KOPT-K1 (cell line): ENCODE results near the gene TSPOAP1.

Source experiments
- H3K27ac ChIP-seq: fragments of 200-600 bp; sonication (generic); 2 replicates; pipeline ENCODE4 v1.5.1; 2016; ENCODE audit warnings: antibody characterized with exemption, mild to moderate bottlenecking, low read depth, low read length; ENCODE audit not compliant: poor library complexity, severe bottlenecking
- H3K36me3 ChIP-seq: fragments of 200-600 bp; sonication (generic); 2 replicates; pipeline ENCODE4 v1.5.1; 2017; ENCODE audit warnings: antibody characterized with exemption, mild to moderate bottlenecking, low read length, moderate library complexity; ENCODE audit not compliant: insufficient read depth
- H3K9me3 ChIP-seq: fragments of 200-600 bp; sonication (generic); 2 replicates; pipeline ENCODE4 v1.5.1; 2017; ENCODE audit warnings: antibody characterized with exemption, low read length, mild to moderate bottlenecking; ENCODE audit not compliant: insufficient read depth, poor library complexity, severe bottlenecking

Gene TSPOAP1

DNA sequence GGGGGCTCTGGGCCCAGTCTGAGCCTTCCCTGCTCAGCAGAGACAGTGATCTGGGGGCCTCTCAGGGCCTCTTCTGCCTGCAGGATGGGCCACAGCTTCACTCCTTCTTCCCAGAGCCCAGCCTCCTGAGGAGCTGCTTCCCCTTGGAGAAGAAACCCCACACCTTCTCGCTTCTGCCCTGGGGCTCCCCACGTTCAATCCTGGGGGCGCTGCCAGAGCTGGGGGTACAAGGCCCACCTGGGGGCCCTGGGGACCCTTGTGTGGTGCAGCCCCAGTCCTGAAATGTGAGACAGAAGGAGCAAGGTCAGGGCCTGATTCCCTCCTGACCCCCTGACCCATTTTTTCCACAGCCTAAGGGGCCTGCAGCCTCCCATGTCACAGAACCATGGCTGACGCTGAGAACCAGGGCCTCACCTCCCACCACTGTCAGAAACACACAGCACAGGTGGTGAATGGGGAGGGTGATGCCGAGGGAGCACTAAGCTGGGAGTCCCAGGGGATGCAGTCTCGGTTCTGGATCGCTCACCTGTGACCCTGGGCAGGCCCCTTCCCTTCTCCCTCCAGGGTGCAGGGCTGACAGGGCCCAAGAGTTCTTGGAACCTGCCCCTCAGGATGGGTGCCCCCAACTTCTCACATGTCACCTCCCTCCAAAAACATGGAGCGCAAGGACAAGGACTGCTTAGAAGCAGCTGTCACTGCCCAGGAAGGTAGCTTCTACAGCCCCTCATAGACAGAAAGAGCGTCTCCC, 26.2 kb downstream of the TSPOAP1 start:
- no peaks in the 10 kb centered on the region for H3K9me3 ChIP-seq
- H3K27ac ChIP-seq, result no peak overlapping the region
- peaks cover 16% of the 10 kb centered on the region; the same call in 1 of the 2 replicates for H3K36me3 ChIP-seq

DNA sequence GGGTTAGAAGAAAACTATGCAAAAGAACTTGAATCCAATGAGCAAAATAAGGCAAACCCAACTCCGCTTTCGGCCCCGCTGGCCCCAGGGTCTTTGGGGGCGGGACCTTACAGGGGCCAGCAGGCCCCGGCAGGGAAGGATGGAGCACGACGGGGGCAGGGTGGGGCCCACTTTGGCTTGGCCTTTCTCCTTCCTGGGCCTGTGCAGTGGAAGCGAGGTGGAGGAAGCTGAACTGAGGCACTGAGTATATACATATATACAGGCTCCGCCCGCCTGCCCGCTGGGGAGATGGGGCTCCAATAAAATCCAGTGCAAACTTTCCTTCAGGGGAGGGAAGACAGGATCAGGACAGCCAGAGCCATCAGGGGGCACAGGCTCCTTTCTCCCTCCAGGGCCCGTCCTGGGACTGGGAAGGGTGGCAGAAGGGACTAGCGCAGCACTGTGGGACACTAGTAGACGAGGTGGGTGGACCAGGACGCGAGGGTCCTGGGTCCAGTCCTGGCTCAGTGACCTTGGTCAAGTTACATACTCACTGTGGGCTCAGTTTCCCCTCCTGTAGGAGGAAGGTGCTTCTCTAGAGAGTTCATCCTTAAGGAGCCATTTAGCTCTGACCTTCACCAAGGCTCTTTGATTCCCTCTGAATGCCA, 27.0 kb downstream of the TSPOAP1 start:
- Histone ChIP-seq H3K27ac (no peak overlapping the region), H3K9me3 (no peaks in the 10 kb centered on the region), H3K36me3 (peaks cover 9% of the 10 kb centered on the region; the same call in 1 of the 2 replicates)

GRCh38 chr17:58300336-58300735, 28.3 kb downstream of the TSPOAP1 start:
- Histone ChIP-seq H3K36me3 (peaks cover 5% of the 10 kb centered on the region; the same call in 1 of the 2 replicates), H3K9me3 (no peaks in the 10 kb centered on the region), H3K27ac (no peak overlapping the region)

DNA sequence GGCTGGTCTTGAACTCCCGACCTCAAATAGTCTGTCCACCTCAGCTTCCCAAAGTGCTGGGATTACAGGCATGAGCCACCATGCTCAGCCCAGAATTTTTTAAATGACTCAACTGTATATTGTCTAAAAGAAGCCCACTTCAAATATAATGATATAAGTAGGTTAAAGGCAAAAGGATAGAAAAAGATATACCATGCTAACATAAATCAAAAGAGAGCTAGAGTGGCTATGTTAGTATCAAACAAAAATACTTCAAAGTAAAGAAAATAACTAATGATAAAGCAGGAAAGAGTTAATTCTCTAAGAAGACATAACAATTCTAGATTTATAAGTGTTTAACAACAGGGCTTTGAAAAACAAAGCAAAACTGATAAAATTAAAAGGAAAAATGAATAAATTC, 34.6 kb downstream of the TSPOAP1 start:
- no peak overlapping the region for H3K27ac ChIP-seq

GRCh38 chr17:58291246-58291645, 37.3 kb downstream of the TSPOAP1 start:
- H3K27ac ChIP-seq, result no peak overlapping the region
- H3K9me3 ChIP-seq, result no peaks in the 10 kb centered on the region
- H3K36me3 ChIP-seq, result no peaks in the 10 kb centered on the region

More for the DNA sequence above, 34.6 kb downstream of the TSPOAP1 start:
- H3K9me3 ChIP-seq, result no peaks in the 10 kb centered on the region
- no peaks in the 10 kb centered on the region for H3K36me3 ChIP-seq

- H3K9me3 ChIP-seq, result no peaks in the 10 kb centered on the region
- H3K27ac ChIP-seq, result no peak overlapping the region
- H3K36me3 ChIP-seq, result no peaks in the 10 kb centered on the region
Observed at GRCh38 chr17:58289869-58290268, 38.7 kb downstream of the TSPOAP1 start.

DNA sequence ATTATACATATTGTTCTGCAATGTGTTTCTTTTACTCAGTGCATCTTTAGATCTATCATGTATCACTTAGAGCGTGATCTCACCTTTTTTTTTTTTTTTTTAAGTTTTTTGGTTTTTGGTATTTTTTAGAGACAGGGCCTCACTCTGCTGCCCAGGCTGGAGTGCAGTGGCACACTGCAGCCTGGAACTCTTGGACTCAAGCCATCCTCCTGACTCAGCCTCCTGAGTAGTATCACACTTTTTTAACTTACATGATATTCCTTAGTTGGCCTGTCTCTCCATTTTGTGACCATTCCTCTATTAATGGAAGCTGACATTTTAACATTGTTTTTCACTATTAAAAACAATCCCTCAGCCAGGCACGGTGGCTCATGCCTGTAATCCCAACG, 43.2 kb downstream of the TSPOAP1 start:
- H3K36me3 ChIP-seq, result no peaks in the 10 kb centered on the region
- H3K27ac ChIP-seq, result no peak overlapping the region
- no peaks in the 10 kb centered on the region for H3K9me3 ChIP-seq

DNA sequence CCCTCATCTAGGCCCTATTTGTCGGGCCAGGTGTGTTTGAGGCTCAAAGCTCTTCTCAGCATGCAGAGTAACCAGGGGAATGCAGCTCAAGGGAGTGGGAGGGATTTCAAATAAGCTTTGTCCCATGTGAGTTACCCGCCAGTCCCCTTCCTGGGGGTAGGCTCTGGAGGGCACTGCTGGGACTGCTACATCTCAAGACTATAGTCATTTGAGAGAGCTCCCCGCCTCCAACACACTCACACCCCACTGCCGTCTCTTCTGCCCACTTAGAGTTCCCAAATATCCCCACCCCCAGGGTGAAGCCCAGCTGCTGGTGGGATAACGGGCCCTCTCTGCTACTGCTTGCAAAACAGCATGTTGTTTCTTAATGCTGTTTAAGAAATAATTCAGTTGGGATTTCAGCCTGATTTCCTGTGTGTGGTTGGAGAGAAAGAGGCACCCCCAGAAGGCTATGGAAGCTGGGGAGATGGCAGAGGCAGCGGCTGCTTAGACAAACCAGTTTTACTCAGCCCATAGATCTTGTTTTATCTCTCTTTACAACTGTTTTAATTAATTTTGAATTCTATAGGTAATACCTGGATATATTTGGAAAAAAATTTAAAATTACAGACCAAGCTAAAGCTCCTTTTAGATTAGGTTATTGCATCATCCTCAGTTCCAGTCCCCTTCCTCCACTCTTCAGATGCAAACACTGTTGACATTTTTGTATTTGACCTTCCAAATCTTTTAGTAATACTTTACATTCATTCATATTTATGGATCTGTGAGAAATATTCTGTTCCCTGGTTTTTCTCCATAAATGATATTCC, 43.8 kb downstream of the TSPOAP1 start:
- H3K27ac ChIP-seq, result no peak overlapping the region
- no peaks in the 10 kb centered on the region for H3K9me3 ChIP-seq

GRCh38 chr17:58283674-58284612, 44.7 kb downstream of the TSPOAP1 start:
- Histone ChIP-seq H3K9me3 (no peaks in the 10 kb centered on the region), H3K36me3 (no peaks in the 10 kb centered on the region), H3K27ac (no peak overlapping the region)

More for the DNA sequence above, 43.8 kb downstream of the TSPOAP1 start:
- H3K36me3 ChIP-seq, result no peaks in the 10 kb centered on the region

- Histone ChIP-seq H3K9me3 (no peaks in the 10 kb centered on the region), H3K27ac (no peak overlapping the region), H3K36me3 (no peaks in the 10 kb centered on the region)
Observed at GRCh38 chr17:58282442-58282841, 46.2 kb downstream of the TSPOAP1 start.

GRCh38 chr17:58281511-58282011, 47.0 kb downstream of the TSPOAP1 start:
- Histone ChIP-seq H3K9me3 (no peaks in the 10 kb centered on the region), H3K36me3 (no peaks in the 10 kb centered on the region), H3K27ac (no peak overlapping the region)

- no peaks in the 10 kb centered on the region for H3K36me3 ChIP-seq
- no peak within 1 kb of the TSS for H3K27ac ChIP-seq
- no peaks in the 10 kb centered on the region for H3K9me3 ChIP-seq
Observed at GRCh38 chr17:58280480-58281217, 47.9 kb downstream of the TSPOAP1 start, which contains the start of gene MPO. Gene MPO, minus strand, starts transcription at chr17:58280935. Its CDS starts 177 bp downstream, at chr17:58280758.

DNA sequence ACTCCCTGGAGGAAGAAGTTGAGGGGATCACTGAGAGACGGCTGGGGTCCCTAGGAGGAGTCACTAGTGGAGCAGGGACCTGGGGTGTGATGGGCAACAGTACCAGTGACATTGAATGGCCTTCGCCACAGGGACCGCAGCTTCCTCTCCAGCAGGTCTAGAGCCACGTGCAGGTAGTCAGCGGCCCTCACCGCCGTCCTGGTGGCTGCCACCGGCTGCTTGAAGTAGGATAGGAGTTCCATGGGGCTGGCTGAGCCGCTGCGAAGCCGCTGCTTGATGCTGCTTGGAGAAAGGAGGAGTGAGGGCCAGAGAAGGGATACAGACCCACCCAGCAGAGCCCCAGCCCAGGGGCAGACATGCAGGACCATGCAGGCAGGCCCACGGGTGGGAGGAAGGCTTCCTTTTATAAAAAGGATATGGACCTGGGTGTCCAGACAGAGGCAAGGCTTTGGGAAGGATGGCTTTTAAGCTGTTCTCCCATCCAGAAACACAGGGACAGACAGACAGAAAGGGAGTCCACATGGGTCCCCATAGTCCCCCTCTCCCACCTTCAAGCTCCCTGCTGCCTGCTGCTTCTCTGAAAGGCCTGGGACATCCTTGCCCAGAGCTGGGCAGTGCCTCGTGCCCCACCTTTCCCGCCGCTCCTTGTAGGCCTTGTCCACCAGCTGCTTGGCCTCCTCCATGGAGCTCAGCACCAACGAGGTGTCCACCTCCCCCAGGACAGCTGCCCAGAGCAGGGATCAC, 48.7 kb downstream of the TSPOAP1 start:
- no peak overlapping the region for H3K27ac ChIP-seq
- no peaks in the 10 kb centered on the region for H3K36me3 ChIP-seq
- H3K9me3 ChIP-seq, result no peaks in the 10 kb centered on the region
